GM23338 (cell line): ENCODE measurements around the gene YBX2.

Experiments
- CREB1 ChIP-seq: fragments of 250-450 bp; sonication (Bioruptor Pico); IDR thresholded peaks from 2 replicates; pipeline ENCODE4 v1.5.0; 2020; ENCODE audit warnings: low read depth, mild to moderate bottlenecking, moderate library complexity
- CTCF ChIP-seq, 2 experiments: fragments of 200-600 bp in 1 of 2; sonication (generic) in 1 of 2; conservative IDR thresholded peaks; 2 replicates each; pipeline versions ENCODE4 v1.5.1 to v1.6.1; 2016 to 2017; ENCODE audit warnings: antibody characterized with exemption in 2 of 2, low read depth in 2 of 2, mild to moderate bottlenecking in 2 of 2, moderate library complexity in 1 of 2
- ETS1 ChIP-seq: IDR thresholded peaks from 2 replicates; pipeline ENCODE4 v1.6.1; 2016; ENCODE audit warnings: antibody characterized with exemption
- JUNB ChIP-seq: IDR thresholded peaks from one replicate; pipeline ENCODE4 v1.6.1; 2016; ENCODE audit warnings: antibody characterized with exemption; ENCODE audit not compliant: unreplicated experiment
- POLR2AphosphoS5 ChIP-seq: IDR thresholded peaks from 2 replicates; pipeline ENCODE4 v1.6.1; 2016; ENCODE audit warnings: antibody characterized with exemption, low read depth
- STAT1 ChIP-seq: IDR thresholded peaks from one replicate; pipeline ENCODE4 v1.6.1; 2016; ENCODE audit warnings: antibody characterized with exemption; ENCODE audit not compliant: unreplicated experiment
- ZNF462 ChIP-seq: fragments of 250-450 bp; sonication (Bioruptor Pico); IDR thresholded peaks from 2 replicates; pipeline ENCODE4 v1.5.0; 2020; ENCODE audit warnings: mild to moderate bottlenecking, moderate library complexity

GRCh38 chr17:7263801-7264078 is 30.7 kb downstream of the YBX2 start:
- no peak for TF ChIP-seq CTCF (conservative IDR thresholded peaks at IDR 0.05; ENCODE audit: low read depth in 2 of 2)
- no peak for TF ChIP-seq JUNB
- no peak for TF ChIP-seq ZNF462 (CRISPR knock-in tag)
- TF ChIP-seq POLR2AphosphoS5 = no peak
- TF ChIP-seq ETS1 = no peak
- no peak for TF ChIP-seq STAT1
- no peak for TF ChIP-seq CREB1 (CRISPR knock-in tag)
